Measurements from ENCODE around the gene OXT.

OXT gene

DNA sequence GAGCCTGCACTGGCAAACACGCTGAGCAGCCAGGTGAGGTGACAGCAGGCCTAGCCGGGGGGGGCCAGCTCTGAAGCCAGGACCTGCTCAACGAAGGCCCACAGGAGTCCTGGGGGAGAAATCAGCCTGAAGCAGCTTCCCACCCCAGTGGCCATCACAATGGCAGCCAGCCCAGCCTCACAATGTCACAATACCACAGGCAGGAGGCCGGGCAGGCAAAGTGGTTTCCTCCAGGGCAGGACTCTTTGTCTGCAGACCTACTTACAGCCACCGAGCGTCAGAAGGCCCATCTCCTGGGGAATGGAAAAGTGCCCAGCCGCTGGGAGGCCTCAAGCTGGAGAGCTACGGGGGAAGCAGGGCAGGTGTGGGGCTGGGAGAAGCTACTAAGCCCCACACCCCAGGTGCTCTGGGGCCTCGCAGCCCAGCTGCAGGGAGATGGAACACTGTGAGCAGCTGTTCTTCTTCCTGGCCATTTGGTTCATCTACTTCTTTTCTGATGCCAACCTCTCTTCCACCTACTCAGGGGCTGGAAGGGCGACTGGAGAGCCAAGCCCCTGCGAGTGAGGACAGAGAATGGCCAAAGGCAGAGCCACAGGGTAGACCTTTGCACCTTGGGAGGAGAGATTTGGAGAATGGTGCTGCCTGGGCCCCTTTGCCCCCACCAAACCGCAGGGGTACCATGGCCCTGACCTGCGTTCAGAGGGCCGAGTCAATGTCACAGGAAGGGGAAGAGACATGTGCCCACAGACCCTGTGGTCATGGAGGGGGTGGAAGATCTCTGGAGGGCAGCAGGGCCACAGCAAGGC is 35.4 kb downstream of the OXT start:
- no peak for DNase-seq (ENCODE audit: low read depth)
- no peak overlapping the region for H3K4me3 ChIP-seq (ENCODE audit: low read depth, low read length)
- TF ChIP-seq, protein P1, sequence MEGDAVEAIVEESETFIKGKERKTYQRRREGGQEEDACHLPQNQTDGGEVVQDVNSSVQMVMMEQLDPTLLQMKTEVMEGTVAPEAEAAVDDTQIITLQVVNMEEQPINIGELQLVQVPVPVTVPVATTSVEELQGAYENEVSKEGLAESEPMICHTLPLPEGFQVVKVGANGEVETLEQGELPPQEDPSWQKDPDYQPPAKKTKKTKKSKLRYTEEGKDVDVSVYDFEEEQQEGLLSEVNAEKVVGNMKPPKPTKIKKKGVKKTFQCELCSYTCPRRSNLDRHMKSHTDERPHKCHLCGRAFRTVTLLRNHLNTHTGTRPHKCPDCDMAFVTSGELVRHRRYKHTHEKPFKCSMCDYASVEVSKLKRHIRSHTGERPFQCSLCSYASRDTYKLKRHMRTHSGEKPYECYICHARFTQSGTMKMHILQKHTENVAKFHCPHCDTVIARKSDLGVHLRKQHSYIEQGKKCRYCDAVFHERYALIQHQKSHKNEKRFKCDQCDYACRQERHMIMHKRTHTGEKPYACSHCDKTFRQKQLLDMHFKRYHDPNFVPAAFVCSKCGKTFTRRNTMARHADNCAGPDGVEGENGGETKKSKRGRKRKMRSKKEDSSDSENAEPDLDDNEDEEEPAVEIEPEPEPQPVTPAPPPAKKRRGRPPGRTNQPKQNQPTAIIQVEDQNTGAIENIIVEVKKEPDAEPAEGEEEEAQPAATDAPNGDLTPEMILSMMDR (IDR thresholded peaks at IDR 0.05; ENCODE audit: insufficient read depth, low read depth, low read length, missing control alignments): no peak

DNA sequence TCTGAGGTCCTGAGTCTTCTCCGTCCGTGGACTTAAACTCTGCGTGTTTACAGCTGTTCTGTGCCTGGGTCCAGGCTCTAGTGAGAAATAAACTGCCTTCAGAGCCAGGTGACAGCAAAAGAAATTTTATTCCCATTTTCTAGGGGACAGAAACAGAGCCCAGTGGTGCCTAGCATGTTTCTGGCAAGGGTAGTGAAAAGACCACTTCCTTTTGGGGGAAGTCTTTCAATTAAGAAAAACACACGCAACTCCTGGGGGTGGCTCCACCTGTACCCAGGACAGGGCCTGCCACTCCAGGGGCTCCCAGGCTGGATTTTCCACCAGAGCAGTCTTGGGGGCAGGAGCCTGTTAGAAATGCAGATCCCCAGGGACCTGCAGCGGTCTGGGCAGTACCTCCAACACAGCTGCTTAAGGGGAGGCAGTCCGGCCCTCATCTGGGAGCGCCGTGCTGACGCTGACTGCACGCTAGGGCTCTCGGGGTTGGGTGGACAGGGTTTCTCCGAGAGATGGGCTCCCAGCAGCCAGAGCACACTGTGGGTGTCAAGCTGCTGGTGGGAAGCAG is 36.1 kb downstream of the OXT start:
- H3K4me3 ChIP-seq (ENCODE audit: low read depth, low read length): no peak overlapping the region
- TF ChIP-seq, protein P1 (IDR thresholded peaks at IDR 0.05; ENCODE audit: insufficient read depth, low read depth, low read length, missing control alignments): no peak
- no peak for DNase-seq (ENCODE audit: low read depth)

DNA sequence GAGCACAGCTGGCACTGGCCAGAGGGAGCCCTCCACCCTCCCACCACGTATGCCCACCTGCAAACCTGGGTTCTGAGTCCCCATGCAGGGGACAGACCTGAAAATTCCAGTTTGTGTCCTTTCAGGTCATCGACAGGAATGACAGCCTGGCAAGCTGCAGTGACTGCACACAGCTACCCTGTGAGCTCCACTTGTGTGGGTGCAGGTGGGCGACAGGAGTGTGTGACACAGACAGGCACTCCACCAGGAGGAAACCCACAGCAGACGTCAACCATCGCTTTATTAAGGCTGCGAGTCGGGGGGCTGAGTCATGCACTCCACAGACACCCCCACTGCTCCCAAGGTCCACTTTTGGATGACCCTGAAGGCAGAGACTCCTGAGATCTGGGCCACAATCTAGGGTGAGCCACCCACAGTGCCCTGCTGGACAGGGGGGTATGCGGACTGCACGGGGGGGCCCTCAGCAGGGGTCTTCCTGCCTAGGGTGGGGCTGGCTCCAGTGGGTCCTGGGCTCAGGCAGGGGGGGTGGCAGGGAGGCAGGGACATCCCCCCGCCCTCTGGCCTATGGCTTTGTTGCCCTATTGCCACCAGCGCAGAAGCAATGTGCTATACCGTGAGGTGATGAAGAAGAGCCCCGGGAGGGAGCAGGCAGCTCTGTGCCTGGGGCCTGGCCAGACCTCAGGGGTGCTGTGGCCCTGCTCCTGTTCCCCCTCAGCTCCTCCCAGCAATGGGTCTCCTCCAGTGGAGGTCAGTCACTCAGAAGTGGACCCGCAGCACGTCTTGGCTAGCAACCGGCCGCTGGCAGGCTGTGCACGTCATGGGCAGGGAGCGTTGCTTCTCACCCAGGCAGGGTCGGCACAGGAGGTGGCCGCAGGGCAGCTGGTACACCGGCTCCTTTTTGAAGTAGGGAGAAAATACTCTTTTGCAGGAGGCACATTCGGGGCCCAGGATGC is 38.2 kb downstream of the OXT start:
- no peak overlapping the region for H3K4me3 ChIP-seq (ENCODE audit: low read depth, low read length)
- TF ChIP-seq, protein P1 (IDR thresholded peaks at IDR 0.05; ENCODE audit: insufficient read depth, low read depth, low read length, missing control alignments): no peak
- no peak for DNase-seq (ENCODE audit: low read depth)

DNA sequence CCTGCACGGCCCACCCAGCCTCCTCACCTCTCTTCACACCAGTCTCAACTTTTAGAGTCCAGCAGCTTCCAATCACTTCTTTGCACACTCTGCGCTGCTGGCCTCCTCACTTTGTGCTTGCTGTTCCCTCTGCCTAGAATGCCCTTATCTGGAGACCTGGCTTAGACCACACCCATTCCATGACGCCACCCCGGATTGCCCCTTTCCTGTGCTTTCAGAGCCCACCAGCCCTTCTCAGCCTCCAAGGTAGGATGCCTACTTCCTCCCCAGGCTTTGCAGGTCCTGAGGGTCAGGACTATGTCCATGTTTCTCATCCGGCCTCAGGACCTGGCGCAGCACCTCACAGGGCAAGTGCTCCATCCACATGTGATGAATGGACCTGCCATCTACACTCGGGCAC is 40.1 kb downstream of the OXT start:
- DNase-seq (ENCODE audit: low read depth): no peak

DNA sequence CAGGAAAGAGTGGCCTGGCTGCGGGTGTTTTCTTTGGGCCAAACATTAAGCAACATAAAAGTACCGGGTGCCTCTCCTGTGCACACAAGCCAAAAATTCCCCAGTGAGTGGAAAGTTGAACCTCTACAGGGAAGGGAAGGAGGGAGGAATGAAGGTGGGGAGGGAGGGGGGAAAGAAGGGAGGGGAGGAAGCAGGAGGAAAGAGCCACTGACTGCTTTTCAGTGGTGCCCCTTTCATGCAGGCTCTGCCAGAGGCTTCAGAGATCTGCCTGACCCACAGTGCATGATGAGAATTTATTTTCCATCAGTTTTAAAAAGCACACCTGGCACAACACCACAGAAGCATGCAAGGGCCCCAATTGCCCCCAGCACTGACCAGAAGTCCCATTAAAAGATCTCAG is 40.6 kb downstream of the OXT start:
- no peak for DNase-seq (ENCODE audit: low read depth)
- H3K4me3 ChIP-seq (ENCODE audit: low read depth, low read length): no peak overlapping the region
- TF ChIP-seq, protein P1 (IDR thresholded peaks at IDR 0.05; ENCODE audit: insufficient read depth, low read depth, low read length, missing control alignments): no peak

More for the DNA sequence above, 40.1 kb downstream of the OXT start:
- TF ChIP-seq, protein P1 (IDR thresholded peaks at IDR 0.05; ENCODE audit: insufficient read depth, low read depth, low read length, missing control alignments): no peak
- no peak overlapping the region for H3K4me3 ChIP-seq (ENCODE audit: low read depth, low read length)

DNA sequence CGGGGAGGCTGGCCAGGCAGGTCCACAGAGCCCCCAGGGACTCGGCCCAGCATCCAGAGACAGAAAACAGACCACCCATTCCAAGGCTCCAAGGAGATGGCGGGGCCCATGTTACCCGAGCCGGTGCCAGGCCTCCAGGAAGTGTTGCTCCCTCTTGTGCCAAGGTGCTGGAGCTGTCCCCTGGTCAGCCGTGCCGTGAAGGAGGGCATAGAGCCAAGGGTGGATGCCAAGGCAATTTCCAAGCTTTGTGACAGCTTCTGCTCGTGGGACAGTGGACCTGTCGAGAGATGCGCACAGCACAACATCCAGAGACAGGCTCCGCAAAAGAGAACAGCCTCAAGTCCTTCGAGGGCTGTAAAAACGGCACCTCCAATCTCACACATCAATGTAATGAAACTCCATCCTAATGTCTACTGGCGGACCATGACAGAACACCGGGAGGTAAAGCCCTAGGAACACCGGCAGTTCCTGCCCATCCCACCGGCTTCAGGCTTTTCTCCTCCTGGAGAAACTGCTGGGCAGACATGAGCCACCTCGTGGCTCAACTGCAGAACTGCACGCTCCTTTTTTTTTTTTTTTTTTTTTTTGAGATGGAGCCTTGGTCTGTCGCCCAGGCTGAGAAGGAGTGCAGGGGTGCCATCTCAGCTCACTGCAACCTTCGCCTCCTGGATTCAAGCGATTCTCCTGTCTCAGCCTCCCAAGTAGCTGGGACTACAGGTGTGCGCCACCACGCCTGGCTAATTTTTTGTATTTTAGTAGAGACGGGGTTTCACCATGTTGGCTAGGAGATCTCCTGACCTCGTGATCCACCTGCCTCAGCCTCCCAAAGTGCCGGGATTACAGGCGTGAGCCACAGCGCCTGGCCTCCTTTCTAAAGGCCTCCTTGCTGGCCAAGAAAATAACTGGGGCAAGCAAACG is 44.0 kb downstream of the OXT start:
- peak; percentile 50 for DNase-seq (ENCODE audit: low read depth)
- TF ChIP-seq, protein P1 (IDR thresholded peaks at IDR 0.05; ENCODE audit: insufficient read depth, low read depth, low read length, missing control alignments): peak; percentile 78
- no peak overlapping the region for H3K4me3 ChIP-seq (ENCODE audit: low read depth, low read length)

All from GM12865 (cell line).